Adrenal gland (tissue), 12 donors: ENCODE measurements around the gene ORMDL3. TPM values are rescaled to one million over a fixed set of nuclear protein-coding genes. Genes with fewer than 3 reads are reported as not detected.

Experiments used
- DNase-seq, 7 donors: peaks; one replicate each; pipeline ENCODE4 v3.0.0-alpha.2; 2019 to 2020
- H3K27ac ChIP-seq, 5 donors: fragments of 200-600 bp; sonication (generic) in 4 of 5; 1 replicate in 3 of 5; 2 replicates in 2 of 5; pipeline versions ENCODE4 v1.5.1 to v1.8.0; 2016 to 2020; ENCODE audit warnings: mild to moderate bottlenecking in 1 of 5
- H3K27me3 ChIP-seq: fragments of 200-600 bp; 2 replicates; pipeline ENCODE4 v1.8.0; 2021
- H3K36me3 ChIP-seq, 2 donors: fragments of 200-600 bp; replicated peaks in 1 of 2; 1 replicate in 1 of 2; 2 replicates in 1 of 2; pipeline versions ENCODE4 v1.5.1 to v1.8.0; 2018 to 2022
- H3K4me1 ChIP-seq, 2 donors: fragments of 200-600 bp; replicated peaks in 1 of 2; 1 replicate in 1 of 2; 2 replicates in 1 of 2; pipeline versions ENCODE4 v1.5.1 to v1.8.0; 2018 to 2021
- H3K4me3 ChIP-seq, 4 donors: fragments of 200-600 bp; sonication (generic) in 3 of 4; one replicate each; pipeline ENCODE4 v1.5.1; 2016 to 2018
- H3K9me3 ChIP-seq, 3 donors: fragments of 200-600 bp; sonication (generic) in 1 of 3; replicated peaks in 1 of 3; 1 replicate in 2 of 3; 2 replicates in 1 of 3; pipeline versions ENCODE4 v1.5.1 to v1.8.0; 2016 to 2021
- POLR2A ChIP-seq, 2 donors: fragments of 450-650 bp; IDR thresholded peaks; one replicate each; pipeline ENCODE4 v1.6.1; 2017; ENCODE audit warnings: antibody characterized with exemption in 2 of 2, mild to moderate bottlenecking in 2 of 2, moderate library complexity in 1 of 2
- WGBS, 4 donors: extraction: QIAGEN DNeasy Blood & Tissue Kit in 2 of 4; methylation state at CpG; one replicate each; pipeline versions ENCODE4 v1.1.5 to v1.1.7; 2013 to 2017; 5-methylcytosine and 5-hydroxymethylcytosine counted together
- intact Hi-C, 2 donors: fragments of 100-400 bp; cut with DNase I; formaldehyde crosslinking; loops; one replicate each; pipeline versions ENCODE4 v1.14.1 to v1.15.0; 2022 to 2023
- polyA plus RNA-seq, 3 donors: library from polyadenylated mRNA; stranded (reverse); fragments of 200-250 nt in 2 of 3; fragments of 350-450 nt in 1 of 3; fragmentation: Illumina TruSeq in 1 of 3; extraction: RNeasy Lipid Tissue Mini Kit (QIAGEN cat#74804) in 1 of 3; gene quantifications; one replicate each; pipeline ENCODE4 v1.2.3, GENCODE V29; 2013 to 2014
- total RNA-seq, 9 donors: library from RNA; depleted of rRNA in 4 of 9; stranded (reverse); fragments of >200 nt in 4 of 9; fragments of 120-200 nt in 1 of 9; fragmentation: NEBNext Ultra II Directional in 1 of 9; extraction: Animal tissue kit (Norgen Biotek cat#: 25700) in 1 of 9; gene quantifications; one replicate each; pipeline versions ENCODE4 v1.1.0 to v1.2.4, GENCODE V29; 2013 to 2023
- TF ChIP-seq, protein P1 (sequence below), 6 experiments: fragments of 450-650 bp in 4 of 6; fragments of 200-600 bp in 2 of 6; sonication (generic) in 1 of 6; IDR thresholded peaks; 1 replicate in 5 of 6; 2 replicates in 1 of 6; pipeline versions ENCODE4 v1.5.1 to v1.8.0; 2016 to 2021; ENCODE audit warnings: antibody characterized with exemption in 6 of 6, mild to moderate bottlenecking in 2 of 6, moderate library complexity in 1 of 6
- donor health status: healthy with polysubstance abuse.
- donor health status: Bipolar disorder and iron deficiency.
- donor health status: DM: yes; HTN: yes; CAD: no.
- donor health status: DM: no; HTN: no; CAD: no.
- donor health status: DM: no; HTN: no; CAD: no.
- donor health status: DM: yes; HTN: yes; CAD: no.

Gene ORMDL3
- total and polyA plus RNA-seq, 12 donors: 29.1 to 102 (median 51.9) TPM

DNA sequence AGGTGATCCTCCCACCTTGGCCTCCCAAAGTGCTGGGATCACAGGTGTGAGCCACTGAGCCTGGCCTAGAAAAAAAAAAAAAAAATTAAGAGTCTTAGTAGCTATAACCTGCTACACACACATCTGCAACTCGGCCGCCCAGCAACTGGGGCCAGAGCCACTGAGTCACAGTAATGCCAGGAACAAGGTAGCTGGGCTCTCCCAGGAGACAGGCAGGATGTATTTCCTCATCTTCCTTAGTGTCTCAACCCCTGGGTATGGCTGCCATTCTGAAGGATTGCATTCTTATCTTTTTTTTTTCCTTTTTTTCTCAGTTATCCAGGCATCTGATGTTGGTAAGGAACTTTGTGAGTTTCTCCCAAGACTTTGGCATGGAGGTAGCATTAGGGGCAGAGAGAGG is 46.1 kb upstream of the ORMDL3 start:
- Histone ChIP-seq H3K9me3 (no peaks in the 10 kb centered on the region), H3K27ac (no peak overlapping the region), H3K27me3 (no peaks in the 10 kb centered on the region), H3K4me3 (no peak overlapping the region), H3K4me1 (no peaks in the 10 kb centered on the region), H3K36me3 (no peaks in the 10 kb centered on the region)
- no peak for TF ChIP-seq POLR2A (IDR thresholded peaks at IDR 0.05)
- TF ChIP-seq, protein P1, sequence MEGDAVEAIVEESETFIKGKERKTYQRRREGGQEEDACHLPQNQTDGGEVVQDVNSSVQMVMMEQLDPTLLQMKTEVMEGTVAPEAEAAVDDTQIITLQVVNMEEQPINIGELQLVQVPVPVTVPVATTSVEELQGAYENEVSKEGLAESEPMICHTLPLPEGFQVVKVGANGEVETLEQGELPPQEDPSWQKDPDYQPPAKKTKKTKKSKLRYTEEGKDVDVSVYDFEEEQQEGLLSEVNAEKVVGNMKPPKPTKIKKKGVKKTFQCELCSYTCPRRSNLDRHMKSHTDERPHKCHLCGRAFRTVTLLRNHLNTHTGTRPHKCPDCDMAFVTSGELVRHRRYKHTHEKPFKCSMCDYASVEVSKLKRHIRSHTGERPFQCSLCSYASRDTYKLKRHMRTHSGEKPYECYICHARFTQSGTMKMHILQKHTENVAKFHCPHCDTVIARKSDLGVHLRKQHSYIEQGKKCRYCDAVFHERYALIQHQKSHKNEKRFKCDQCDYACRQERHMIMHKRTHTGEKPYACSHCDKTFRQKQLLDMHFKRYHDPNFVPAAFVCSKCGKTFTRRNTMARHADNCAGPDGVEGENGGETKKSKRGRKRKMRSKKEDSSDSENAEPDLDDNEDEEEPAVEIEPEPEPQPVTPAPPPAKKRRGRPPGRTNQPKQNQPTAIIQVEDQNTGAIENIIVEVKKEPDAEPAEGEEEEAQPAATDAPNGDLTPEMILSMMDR (IDR thresholded peaks at IDR 0.05): no peak
- intact Hi-C loops: no loop called here
- no peak for DNase-seq
- WGBS, 4 donors: 85 to 91% (median 87%) methylated on average over 2 of the region's 2 CpGs

DNA sequence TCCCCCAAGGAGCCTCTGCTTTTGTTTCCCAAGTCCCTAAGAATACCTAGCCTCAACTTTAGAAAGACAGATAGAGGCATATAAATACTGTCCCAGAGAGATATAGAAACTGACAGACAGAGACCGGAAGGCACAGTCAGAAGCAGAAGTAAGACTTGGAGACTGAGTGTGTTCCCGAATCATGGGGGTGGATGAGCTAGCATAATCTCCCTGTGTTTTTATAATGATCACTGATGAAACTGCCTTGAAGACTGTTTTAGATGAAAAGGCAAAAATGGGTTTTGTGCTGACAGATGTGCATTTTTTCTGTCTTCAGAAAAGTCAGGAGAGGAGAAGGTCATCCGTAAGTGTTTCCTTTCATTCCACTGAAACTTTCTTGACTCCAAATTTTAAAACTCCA is 44.9 kb upstream of the ORMDL3 start:
- TF ChIP-seq, protein P1 (IDR thresholded peaks at IDR 0.05): no peak
- TF ChIP-seq POLR2A (IDR thresholded peaks at IDR 0.05): no peak
- 13 to 34% (median 27%) methylated on average over 3 of the region's 3 CpGs for WGBS, 4 donors
- Histone ChIP-seq H3K27ac (peak overlapping the region in 2 of 5 donors; percentile 65 to 79), H3K9me3 (no peaks in the 10 kb centered on the region), H3K27me3 (no peaks in the 10 kb centered on the region), H3K36me3 (no peaks in the 10 kb centered on the region), H3K4me1 (no peaks in the 10 kb centered on the region), H3K4me3 (no peak overlapping the region)
- no peak for DNase-seq
- intact Hi-C loops: no loop called here

DNA sequence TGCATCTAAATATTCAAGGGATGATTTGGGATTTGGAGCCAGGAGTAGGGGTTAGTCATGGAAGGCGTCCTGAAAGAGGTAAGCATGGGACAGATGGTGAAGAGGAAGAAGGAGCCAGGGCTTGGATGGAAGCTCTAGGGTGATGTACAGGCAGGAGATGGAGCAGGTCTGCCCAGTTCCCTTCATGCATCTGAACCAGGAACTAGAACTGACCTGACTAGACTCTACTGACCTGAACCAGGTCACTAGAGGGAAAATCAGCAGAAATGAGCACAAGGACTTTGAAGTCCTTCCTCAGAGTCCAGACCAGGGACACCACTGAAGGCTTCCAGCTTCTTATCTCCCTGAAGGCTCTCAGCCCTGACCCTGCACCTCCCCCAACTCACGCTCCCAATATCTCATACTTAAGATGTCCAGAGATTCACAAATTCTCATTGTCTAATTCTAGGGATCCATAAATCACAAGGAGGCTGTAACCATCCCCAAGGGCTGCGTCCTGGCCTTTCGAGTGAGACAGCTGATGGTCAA is 43.7 kb upstream of the ORMDL3 start:
- H3K4me3 ChIP-seq: no peak overlapping the region
- TF ChIP-seq, protein P1 (IDR thresholded peaks at IDR 0.05): no peak
- no peak for TF ChIP-seq POLR2A (IDR thresholded peaks at IDR 0.05)

DNA sequence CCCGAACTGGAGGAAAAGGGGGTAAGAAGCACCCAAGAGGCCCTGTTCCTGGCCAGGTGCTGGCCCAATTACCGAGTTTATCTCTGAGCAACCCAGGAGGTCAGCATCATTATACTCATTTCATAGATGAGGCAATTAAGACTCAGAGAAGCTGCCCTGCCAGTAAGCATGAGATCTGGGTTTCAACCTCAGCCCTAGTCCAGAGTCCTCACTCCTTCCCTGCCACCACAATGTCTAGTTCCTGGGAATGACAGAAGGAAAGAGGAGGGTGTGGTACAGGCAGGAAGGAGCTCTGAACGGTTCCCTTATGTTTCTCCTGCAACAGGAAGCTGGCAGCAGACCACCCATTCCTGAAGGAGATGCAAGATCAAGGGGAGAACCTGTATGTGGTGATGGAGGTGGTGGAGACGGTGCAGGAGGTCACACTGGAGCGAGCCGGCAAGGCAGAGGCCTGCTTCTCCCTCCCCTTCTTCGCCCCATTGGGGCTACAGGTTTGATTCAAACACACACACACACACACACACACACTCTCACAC is 42.8 kb upstream of the ORMDL3 start:
- no peak overlapping the region for H3K27ac ChIP-seq
- H3K27me3 ChIP-seq: no peaks in the 10 kb centered on the region
- no peaks in the 10 kb centered on the region for H3K36me3 ChIP-seq
- no peaks in the 10 kb centered on the region for H3K4me1 ChIP-seq
- WGBS, 4 donors: 68 to 74% (median 69%) methylated on average over 7 of the region's 7 CpGs
- H3K4me3 ChIP-seq: no peak overlapping the region
- intact Hi-C loops: no loop called here
- TF ChIP-seq, protein P1 (IDR thresholded peaks at IDR 0.05): no peak
- TF ChIP-seq POLR2A (IDR thresholded peaks at IDR 0.05): no peak
- no peak for DNase-seq
- no peaks in the 10 kb centered on the region for H3K9me3 ChIP-seq

More for the DNA sequence above, 43.7 kb upstream of the ORMDL3 start:
- Histone ChIP-seq H3K27ac (peak overlapping the region in 2 of 5 donors; percentile 23 to 79), H3K4me1 (no peaks in the 10 kb centered on the region), H3K36me3 (no peaks in the 10 kb centered on the region), H3K9me3 (no peaks in the 10 kb centered on the region), H3K27me3 (no peaks in the 10 kb centered on the region)
- DNase-seq: no peak
- intact Hi-C loops: no loop called here
- WGBS, 4 donors: 62 to 71% (median 68%) methylated on average over 4 of the region's 4 CpGs
